ENCODE data around the gene KRTAP3-2. TPM values are rescaled to one million over a fixed set of nuclear protein-coding genes. Genes with fewer than 3 reads are reported as not detected.

The KRTAP3-2 gene
- total RNA-seq, 1 experiment from 2014 or later: not detected

DNA sequence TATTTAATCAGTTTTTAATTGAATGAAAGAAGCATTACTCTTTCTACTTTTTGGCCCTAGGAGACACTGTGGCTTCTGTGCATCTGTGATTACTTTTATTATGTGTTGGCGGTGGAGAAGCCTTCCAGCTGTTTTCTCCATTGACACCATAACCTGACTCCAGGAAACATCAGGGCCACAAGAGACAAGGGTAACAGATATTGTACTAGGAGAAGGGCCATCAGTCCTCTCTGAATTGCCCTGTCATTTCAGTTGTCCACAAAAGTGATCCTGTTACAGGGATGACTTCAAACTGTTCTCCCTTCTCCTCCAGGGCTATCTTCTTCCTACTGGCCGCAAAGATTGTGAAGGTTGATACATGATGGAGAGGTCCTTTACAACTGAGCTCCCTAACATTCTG lies 47.6 kb downstream of the KRTAP3-2 start:
- Histone ChIP-seq H2BK15ac (ENCODE audit: low read depth, low read length) (no peak overlapping the region), H2BK5ac (ENCODE audit: insufficient read length, low read length) (no peak overlapping the region), H4K5ac (ENCODE audit: insufficient read length, low read depth, low read length) (no peak overlapping the region), H2BK120ac (ENCODE audit: low read depth, low read length, poor library complexity, severe bottlenecking) (no peak overlapping the region), H4K20me1 (ENCODE audit: control insufficient read depth, insufficient read depth, insufficient read length) (no peaks in the 10 kb centered on the region), H2AFZ (ENCODE audit: low read length) (no peak overlapping the region), H4K8ac (replicated peaks; ENCODE audit: insufficient read length, low read depth, low read length) (no peak overlapping the region), H3K79me2 (ENCODE audit: insufficient read depth, low read length) (no peaks in the 10 kb centered on the region), H2BK20ac (ENCODE audit: low read depth, low read length, poor library complexity, severe bottlenecking) (no peak overlapping the region), H3K4ac (ENCODE audit: low read depth, low read length) (no peak overlapping the region), H3K18ac (ENCODE audit: insufficient read length, low read depth, low read length) (no peak overlapping the region), H3K4me2 (ENCODE audit: insufficient read depth, insufficient read length, low read length) (no peak overlapping the region), H3K79me1 (ENCODE audit: insufficient read depth, low read depth, low read length, poor library complexity, severe bottlenecking) (no peaks in the 10 kb centered on the region), H3T11ph (ENCODE audit: low read length) (no peak overlapping the region), H3K27me3 (ENCODE audit: insufficient read depth, low read length) (no peaks in the 10 kb centered on the region), H2BK12ac (ENCODE audit: insufficient read length, low read depth, low read length) (no peak overlapping the region), H3K23ac (ENCODE audit: insufficient read length, low read depth, low read length) (no peak overlapping the region), H3K27ac (ENCODE audit: insufficient read length, low read depth, low read length) (no peak overlapping the region), H3K4me1 (ENCODE audit: insufficient read depth, low read length) (no peaks in the 10 kb centered on the region), H3K9ac (ENCODE audit: extremely low read depth, insufficient read length, low read length) (no peak overlapping the region), H3K14ac (ENCODE audit: insufficient read depth, low read length) (no peak overlapping the region), H3K23me2 (ENCODE audit: insufficient read length, low read depth, low read length, poor library complexity, severe bottlenecking) (no peaks in the 10 kb centered on the region), H3K9me3 (ENCODE audit: control insufficient read depth, low read depth, low read length) (no peaks in the 10 kb centered on the region), H2AK5ac (ENCODE audit: insufficient read length, low read length) (no peak overlapping the region), H3K56ac (ENCODE audit: insufficient read length, low read depth, low read length) (no peak overlapping the region), H4K91ac (ENCODE audit: insufficient read length, low read depth, low read length) (no peak overlapping the region)
- Mint-ChIP-seq H3K36me3 (ENCODE audit: insufficient read depth in 1 of 3, low read depth in 3 of 3) (no peaks in the 10 kb centered on the region), H3K4me3 (no peak overlapping the region), H3K27ac (no peak overlapping the region), H3K27me3 (ENCODE audit: low read depth) (no peaks in the 10 kb centered on the region; the same call in 1 of the 2 replicates), H3K4me1 (peaks cover 8 to 15% of the 10 kb centered on the region in 2 experiments), H3K9me3 (no peaks in the 10 kb centered on the region)
- no peak for DNase-seq
- TF ChIP-seq, protein P1, sequence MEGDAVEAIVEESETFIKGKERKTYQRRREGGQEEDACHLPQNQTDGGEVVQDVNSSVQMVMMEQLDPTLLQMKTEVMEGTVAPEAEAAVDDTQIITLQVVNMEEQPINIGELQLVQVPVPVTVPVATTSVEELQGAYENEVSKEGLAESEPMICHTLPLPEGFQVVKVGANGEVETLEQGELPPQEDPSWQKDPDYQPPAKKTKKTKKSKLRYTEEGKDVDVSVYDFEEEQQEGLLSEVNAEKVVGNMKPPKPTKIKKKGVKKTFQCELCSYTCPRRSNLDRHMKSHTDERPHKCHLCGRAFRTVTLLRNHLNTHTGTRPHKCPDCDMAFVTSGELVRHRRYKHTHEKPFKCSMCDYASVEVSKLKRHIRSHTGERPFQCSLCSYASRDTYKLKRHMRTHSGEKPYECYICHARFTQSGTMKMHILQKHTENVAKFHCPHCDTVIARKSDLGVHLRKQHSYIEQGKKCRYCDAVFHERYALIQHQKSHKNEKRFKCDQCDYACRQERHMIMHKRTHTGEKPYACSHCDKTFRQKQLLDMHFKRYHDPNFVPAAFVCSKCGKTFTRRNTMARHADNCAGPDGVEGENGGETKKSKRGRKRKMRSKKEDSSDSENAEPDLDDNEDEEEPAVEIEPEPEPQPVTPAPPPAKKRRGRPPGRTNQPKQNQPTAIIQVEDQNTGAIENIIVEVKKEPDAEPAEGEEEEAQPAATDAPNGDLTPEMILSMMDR (conservative IDR thresholded peaks at IDR 0.05): no peak
- no CpG with 5 or more reads among the region's 2 CpGs for WGBS (ENCODE audit: extremely low coverage, insufficient read length, low lambda C conversion rate)
